Measurements from ENCODE around the gene MACF1.

The MACF1 gene

GRCh38 chr1:39427912-39428311 is 223.4 kb downstream of the MACF1 start:
- H3K27me3 ChIP-seq (replicated peaks; ENCODE audit: insufficient read depth, low read length): no peaks in the 10 kb centered on the region
- peaks cover 20% of the 10 kb centered on the region; the same call in 1 of the 2 replicates for H3K36me3 ChIP-seq (replicated peaks; ENCODE audit: insufficient read depth, low read length)
- H3K9ac ChIP-seq (ENCODE audit: low read length): no peak overlapping the region
- no peaks in the 10 kb centered on the region for H3K9me3 ChIP-seq (replicated peaks; ENCODE audit: insufficient read depth, low read length)
- H3K4me2 ChIP-seq (ENCODE audit: low read depth, low read length): no peak overlapping the region
- H2AFZ ChIP-seq (ENCODE audit: low read length): no peak overlapping the region
- H4K20me1 ChIP-seq (ENCODE audit: insufficient read depth, low read length): no peaks in the 10 kb centered on the region
- 0 out of 2 replicates have a peak, but pooled peaks cover 7% of the 10 kb centered on the region for H3K79me2 ChIP-seq (ENCODE audit: low read length)
- H3K4me1 ChIP-seq (ENCODE audit: low read length): no peaks in the 10 kb centered on the region
- no peak overlapping the region for H3K4me3 ChIP-seq (ENCODE audit: low read length)
- H3K27ac ChIP-seq (ENCODE audit: low read length): no peak overlapping the region
- H3F3A ChIP-seq (ENCODE audit: insufficient read depth, low read length): no peaks in the 10 kb centered on the region; the same call in 1 of the 2 replicates
- no peaks in the 10 kb centered on the region for H3K9me2 ChIP-seq (replicated peaks; ENCODE audit: insufficient read depth, low read length)
- no peak for DNase-seq
- TF ChIP-seq EZH2phosphoT487 (IDR thresholded peaks at IDR 0.05; ENCODE audit: low read length) (no peak), EZH2 (optimal IDR thresholded peaks at IDR 0.05; ENCODE audit: low read depth, low read length) (no peak), CTCF (IDR thresholded peaks at IDR 0.05; ENCODE audit: low read length) (no peak)

DNA sequence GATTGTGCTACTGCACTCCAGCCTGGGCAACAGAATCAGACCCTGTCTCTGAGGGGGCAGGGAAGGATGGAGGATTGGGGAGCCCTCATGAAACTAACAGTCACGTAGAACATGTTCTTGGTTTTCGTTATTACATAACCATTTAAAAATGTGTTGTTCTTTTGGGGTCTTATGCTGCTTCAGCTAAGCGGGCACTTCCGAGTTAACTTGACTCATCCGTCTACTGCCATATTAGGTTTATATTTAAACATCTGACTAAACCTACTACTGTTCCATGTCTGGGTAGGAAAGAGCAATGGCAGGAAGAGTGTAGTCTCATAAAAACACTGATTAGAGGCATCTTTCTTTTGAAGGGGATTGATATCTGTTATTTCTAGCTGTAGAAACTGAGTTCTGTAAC is 227.4 kb downstream of the MACF1 start:
- Histone ChIP-seq H3K36me3 (replicated peaks; ENCODE audit: insufficient read depth, low read length) (peaks cover 11% of the 10 kb centered on the region; the same call in 1 of the 2 replicates), H3F3A (ENCODE audit: insufficient read depth, low read length) (no peaks in the 10 kb centered on the region; the same call in 1 of the 2 replicates), H3K4me1 (ENCODE audit: low read length) (no peaks in the 10 kb centered on the region), H3K4me2 (ENCODE audit: low read depth, low read length) (no peak overlapping the region), H4K20me1 (ENCODE audit: insufficient read depth, low read length) (no peaks in the 10 kb centered on the region), H3K9ac (ENCODE audit: low read length) (no peak overlapping the region), H3K4me3 (ENCODE audit: low read length) (no peak overlapping the region), H3K27me3 (replicated peaks; ENCODE audit: insufficient read depth, low read length) (no peaks in the 10 kb centered on the region), H3K9me2 (replicated peaks; ENCODE audit: insufficient read depth, low read length) (no peaks in the 10 kb centered on the region), H2AFZ (ENCODE audit: low read length) (no peak overlapping the region), H3K79me2 (ENCODE audit: low read length) (0 out of 2 replicates have a peak, but pooled peaks cover 3% of the 10 kb centered on the region), H3K27ac (ENCODE audit: low read length) (no peak overlapping the region), H3K9me3 (replicated peaks; ENCODE audit: insufficient read depth, low read length) (no peaks in the 10 kb centered on the region)
- no peak for TF ChIP-seq EZH2 (optimal IDR thresholded peaks at IDR 0.05; ENCODE audit: low read depth, low read length)
- TF ChIP-seq CTCF (IDR thresholded peaks at IDR 0.05; ENCODE audit: low read length): no peak
- TF ChIP-seq EZH2phosphoT487 (IDR thresholded peaks at IDR 0.05; ENCODE audit: low read length): no peak
- no peak for DNase-seq

DNA sequence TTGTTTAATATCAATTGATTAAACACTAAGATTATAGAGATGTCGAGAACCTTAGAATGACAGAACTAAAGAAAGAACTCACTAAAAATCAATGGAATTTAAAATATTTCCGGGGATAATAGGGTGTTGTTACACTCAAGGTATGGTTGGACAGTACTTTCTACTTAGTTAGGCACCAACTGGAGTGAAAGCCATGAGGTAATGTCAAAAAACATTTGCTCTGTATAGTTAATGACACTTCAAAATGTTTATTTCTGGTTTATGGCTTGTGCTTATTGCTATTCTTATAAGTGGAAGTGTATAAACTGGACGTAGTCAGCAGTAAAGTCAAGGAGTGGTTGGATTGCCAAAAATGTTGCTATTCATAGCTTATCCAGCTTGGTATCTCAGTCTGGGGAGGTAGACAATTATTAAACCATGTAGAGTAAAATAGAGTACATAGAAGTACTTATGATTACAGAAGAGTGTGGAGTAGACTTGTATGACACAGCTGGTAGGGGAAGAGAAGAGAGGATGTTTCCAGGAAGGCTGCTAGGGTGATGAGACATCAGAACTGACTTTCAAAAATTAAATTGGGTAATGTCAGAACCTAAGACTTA is 230.4 kb downstream of the MACF1 start:
- H3K9me2 ChIP-seq (replicated peaks; ENCODE audit: insufficient read depth, low read length): no peaks in the 10 kb centered on the region
- H3K27ac ChIP-seq (ENCODE audit: low read length): no peak overlapping the region
- 0 out of 2 replicates have a peak, but pooled peaks cover 3% of the 10 kb centered on the region for H3K79me2 ChIP-seq (ENCODE audit: low read length)
- DNase-seq: no peak
- H3K4me2 ChIP-seq (ENCODE audit: low read depth, low read length): no peak overlapping the region
- TF ChIP-seq EZH2 (optimal IDR thresholded peaks at IDR 0.05; ENCODE audit: low read depth, low read length): no peak
- no peak for TF ChIP-seq EZH2phosphoT487 (IDR thresholded peaks at IDR 0.05; ENCODE audit: low read length)
- TF ChIP-seq CTCF (IDR thresholded peaks at IDR 0.05; ENCODE audit: low read length): no peak
- H3K4me3 ChIP-seq (ENCODE audit: low read length): no peak overlapping the region
- no peaks in the 10 kb centered on the region for H3K27me3 ChIP-seq (replicated peaks; ENCODE audit: insufficient read depth, low read length)
- H3K36me3 ChIP-seq (replicated peaks; ENCODE audit: insufficient read depth, low read length): peaks cover 7% of the 10 kb centered on the region; the same call in 1 of the 2 replicates
- H3F3A ChIP-seq (ENCODE audit: insufficient read depth, low read length): no peaks in the 10 kb centered on the region
- H4K20me1 ChIP-seq (ENCODE audit: insufficient read depth, low read length): no peaks in the 10 kb centered on the region
- H3K4me1 ChIP-seq (ENCODE audit: low read length): no peaks in the 10 kb centered on the region
- no peak overlapping the region for H2AFZ ChIP-seq (ENCODE audit: low read length)
- H3K9ac ChIP-seq (ENCODE audit: low read length): no peak overlapping the region
- H3K9me3 ChIP-seq (replicated peaks; ENCODE audit: insufficient read depth, low read length): no peaks in the 10 kb centered on the region
